ENCODE data around the gene OOSP3. TPM values are rescaled to one million over a fixed set of nuclear protein-coding genes. Genes with fewer than 3 reads are reported as not detected.
"Not testable (repeated sequence)": the region's sequence is repeated elsewhere in the genome, so short reads cannot be mapped to it uniquely, and the experiment has no call there.

The OOSP3 gene
- total RNA-seq, result not detected

GRCh38 chr11:59878575-59878974 is at the start of gene OOSP3:
TSS of gene OOSP3 (plus strand) at chr11:59878782. CDS start at chr11:59878809, 27 bp downstream.
- CTCF ChIA-PET, result no interaction called here

GRCh38 chr11:59829358-59829757 is 49.2 kb upstream of the OOSP3 start:
- POLR2A ChIA-PET, result no interaction called here
- CTCF ChIA-PET, result no interaction called here

More at GRCh38 chr11:59878575-59878974, at the start of gene OOSP3:
- POLR2A ChIA-PET, result no interaction called here

- POLR2A ChIA-PET, result no interaction called here
- CTCF ChIA-PET, result no interaction called here
Measured at GRCh38 chr11:59833602-59834001, 45.0 kb upstream of the OOSP3 start.

GRCh38 chr11:59839615-59840014 is 39.0 kb upstream of the OOSP3 start:
- POLR2A ChIA-PET, result no interaction called here
- CTCF ChIA-PET, result no interaction called here

GRCh38 chr11:59841514-59841913 is 37.1 kb upstream of the OOSP3 start:
- ChIA-PET CTCF (no interaction called here), POLR2A (no interaction called here)

- POLR2A ChIA-PET, result no interaction called here
- CTCF ChIA-PET, result no interaction called here
Measured at GRCh38 chr11:59842316-59842715, 36.3 kb upstream of the OOSP3 start.

GRCh38 chr11:59845399-59845798 is 33.2 kb upstream of the OOSP3 start, which contains the start of gene CBLIF:
TSS of gene CBLIF (minus strand) at chr11:59845499. CDS start at chr11:59845453, 46 bp downstream.
- CTCF ChIA-PET, result no interaction called here

GRCh38 chr11:59846556-59846955 is 32.0 kb upstream of the OOSP3 start:
- ChIA-PET POLR2A (no interaction called here), CTCF (no interaction called here)

More at GRCh38 chr11:59845399-59845798, 33.2 kb upstream of the OOSP3 start, which contains the start of gene CBLIF:
- POLR2A ChIA-PET, result no interaction called here

- ChIA-PET CTCF (no interaction called here), POLR2A (no interaction called here)
Measured at GRCh38 chr11:59847626-59848025, 31.0 kb upstream of the OOSP3 start.

GRCh38 chr11:59848439-59848838 is 30.1 kb upstream of the OOSP3 start:
- CTCF ChIA-PET, POLR2A ChIA-PET: not testable (repeated sequence)

GRCh38 chr11:59849129-59849528 is 29.5 kb upstream of the OOSP3 start:
- ChIA-PET CTCF (no interaction called here), POLR2A (no interaction called here)

GRCh38 chr11:59849551-59849950 is 29.0 kb upstream of the OOSP3 start:
- POLR2A ChIA-PET, CTCF ChIA-PET: not testable (repeated sequence)

- CTCF ChIA-PET, POLR2A ChIA-PET: not testable (repeated sequence)
Measured at GRCh38 chr11:59851416-59851815, 27.2 kb upstream of the OOSP3 start.

GRCh38 chr11:59854871-59855270 is 23.7 kb upstream of the OOSP3 start:
- POLR2A ChIA-PET, result no interaction called here

GRCh38 chr11:59857439-59858434 is 20.8 kb upstream of the OOSP3 start:
- ChIA-PET CTCF (no interaction called here), POLR2A (no interaction called here)

More at GRCh38 chr11:59854871-59855270, 23.7 kb upstream of the OOSP3 start:
- CTCF ChIA-PET, result no interaction called here

- POLR2A ChIA-PET, result no interaction called here
- CTCF ChIA-PET, result no interaction called here
Measured at GRCh38 chr11:59859673-59860072, 18.9 kb upstream of the OOSP3 start.

- CTCF ChIA-PET, result no interaction called here
Measured at GRCh38 chr11:59862252-59862651, 16.3 kb upstream of the OOSP3 start.

GRCh38 chr11:59865031-59865430 is 13.6 kb upstream of the OOSP3 start:
- ChIA-PET CTCF (no interaction called here), POLR2A (no interaction called here)

More at GRCh38 chr11:59862252-59862651, 16.3 kb upstream of the OOSP3 start:
- POLR2A ChIA-PET, result interaction anchor here (0.6 kb wide), 1 partner anchor 999 kb away, joined by 8 read pairs; no protein-coding TSS in a partner anchor

GRCh38 chr11:59866397-59866796 is 12.2 kb upstream of the OOSP3 start, which contains the start of gene TCN1:
TSS of gene TCN1 (minus strand) at chr11:59866487. CDS start at chr11:59866470, 17 bp downstream.
- CTCF ChIA-PET, result no interaction called here
- POLR2A ChIA-PET, result no interaction called here

GRCh38 chr11:59866836-59867235 is 11.7 kb upstream of the OOSP3 start:
- ChIA-PET CTCF (no interaction called here), POLR2A (no interaction called here)

- ChIA-PET CTCF (no interaction called here), POLR2A (no interaction called here)
Measured at GRCh38 chr11:59867946-59868345, 10.6 kb upstream of the OOSP3 start.

Data from activated CD8-positive, alpha-beta memory T cell treated with anti-CD3 and anti-CD28 coated beads for 36 hours (primary cell).